ENCODE measurements around the gene EYA3. TPM values are rescaled to one million over a fixed set of nuclear protein-coding genes. Genes with fewer than 3 reads are reported as not detected.
"Not testable (repeated sequence)": the region's sequence is repeated elsewhere in the genome, so short reads cannot be mapped to it uniquely, and the experiment has no call there.

EYA3 gene
- total and polyA plus RNA-seq, 2 of the 8 experiments (the other 6 are each of a cell fraction or from before 2014, with no cell fraction given), result 15.0 to 33.9 TPM

- no peak for TF ChIP-seq NRF1 (IDR thresholded peaks at IDR 0.05; ENCODE audit: low read depth, low read length)
- TF ChIP-seq RBBP5 (IDR thresholded peaks at IDR 0.05; ENCODE audit: borderline replicate concordance, low read depth, low read length), result no peak
- no peak for TF ChIP-seq SUZ12 (IDR thresholded peaks at IDR 0.05; ENCODE audit: low read length)
- no peak for TF ChIP-seq TAF1 (IDR thresholded peaks at IDR 0.05; ENCODE audit: low read depth, low read length)
These were observed 77.4 kb downstream of the EYA3 start (continued) for GRCh38 chr1:28010969-28011368.

- H2BK12ac ChIP-seq (ENCODE audit: low read depth, low read length); H3K27me3 ChIP-seq (replicated peaks in 1 of 4; ENCODE audit: control insufficient read depth in 3 of 4, extremely low read depth in 1 of 4, insufficient read depth in 3 of 4, low read length in 3 of 4); H3K9ac ChIP-seq (replicated peaks in 1 of 4; ENCODE audit: extremely low read depth in 1 of 4, low read depth in 3 of 4, low read length in 3 of 4); H3K27ac ChIP-seq (ENCODE audit: low read depth, low read length); H4K20me1 ChIP-seq (replicated peaks in 1 of 2; ENCODE audit: control insufficient read depth in 1 of 2, insufficient read depth in 2 of 2, low read length in 2 of 2); H4K91ac ChIP-seq (replicated peaks; ENCODE audit: insufficient read length, low read length); H3K4me3 ChIP-seq (ENCODE audit: extremely low read depth in 1 of 4, insufficient read depth in 2 of 4, low read depth in 3 of 4, low read length in 4 of 4); H3K23ac ChIP-seq (ENCODE audit: insufficient read length); H3K79me2 ChIP-seq (ENCODE audit: control insufficient read depth in 1 of 2, insufficient read depth in 2 of 2, low read length in 2 of 2); H3K9me3 ChIP-seq (ENCODE audit: insufficient read depth in 2 of 2, low read depth in 1 of 2, low read length in 1 of 2); H3K23me2 ChIP-seq (ENCODE audit: low read depth, low read length); H2BK15ac ChIP-seq (ENCODE audit: low read length); H3K14ac ChIP-seq (ENCODE audit: insufficient read length); H2AFZ ChIP-seq (ENCODE audit: low read length); H2AK5ac ChIP-seq (ENCODE audit: low read depth, low read length); H4K8ac ChIP-seq (ENCODE audit: extremely low read depth, insufficient read depth, low read length); H4K5ac ChIP-seq (ENCODE audit: insufficient read length, low read depth, low read length); H3K4me2 ChIP-seq (ENCODE audit: insufficient read depth in 1 of 2, low read depth in 2 of 2, low read length in 2 of 2); POLR2A ChIA-PET (ENCODE audit: partially characterized antibody); H3K79me1 ChIP-seq (ENCODE audit: low read depth, low read length); H3K18ac ChIP-seq (ENCODE audit: extremely low read depth, low read length); DNase-seq (ENCODE audit: low read depth in 1 of 2, low spot score in 2 of 2); H3K56ac ChIP-seq (replicated peaks; ENCODE audit: insufficient read length, low read depth, low read length); H2BK5ac ChIP-seq (ENCODE audit: low read depth, low read length); H3K4me1 ChIP-seq (replicated peaks in 1 of 4; ENCODE audit: control insufficient read depth in 3 of 4, insufficient read depth in 4 of 4, low read length in 3 of 4); H2BK20ac ChIP-seq (ENCODE audit: low read length); FAIRE-seq; H2BK120ac ChIP-seq (replicated peaks; ENCODE audit: low read depth, low read length); H3K4ac ChIP-seq (replicated peaks; ENCODE audit: insufficient read length, low read depth, low read length): not testable (repeated sequence)
- 99% methylated on average over 6 of the region's 8 CpGs; no CpG with 5 or more reads in 1 of the 2 experiments for WGBS, 2 experiments (ENCODE audit: extremely low coverage in 1 of 2, insufficient coverage in 1 of 2, insufficient read length in 1 of 2, insufficient replicate concordance in 2 of 2, low coverage in 1 of 2, low lambda C conversion rate in 2 of 2, missing lambda C conversion rate in 1 of 2)
- H3K36me3 ChIP-seq (ENCODE audit: control insufficient read depth in 2 of 4, insufficient read depth in 4 of 4, low read length in 3 of 4), result peaks cover 6 to 23% (median 12%) of the 10 kb centered on the region in 4 experiments
- CTCF ChIA-PET (ENCODE audit: partially characterized antibody), result interaction anchor here (0.7 to 0.9 kb wide), 2 partner anchors 47 to 146 kb away, joined by 3 read pairs; no protein-coding TSS in a partner anchor
These were observed 85.3 kb downstream of the EYA3 start for GRCh38 chr1:28003117-28003516.

Measured in H1 (cell line).